Measurements from ENCODE around the gene CBX1.

GRCh38 chr17:48123111-48123510, 21.8 kb upstream of the CBX1 start:
- TF ChIP-seq CTCF (conservative IDR thresholded peaks at IDR 0.05; ENCODE audit: low read length): no peak
- no peak for TF ChIP-seq EZH2phosphoT487 (IDR thresholded peaks at IDR 0.05; ENCODE audit: borderline replicate concordance)
